ENCODE measurements around the gene KCTD12. TPM values are rescaled to one million over a fixed set of nuclear protein-coding genes. Genes with fewer than 3 reads are reported as not detected.
A peak's percentile ranks its signal among the peaks of the same experiment; 100 is the strongest.
"Not testable (repeated sequence)": the region's sequence is repeated elsewhere in the genome, so short reads cannot be mapped to it uniquely, and the experiment has no call there.

Gene KCTD12
- total RNA-seq, 4 donors from 2014 or later = 112 to 169 (median 148) TPM

GRCh38 chr13:76929320-76929719, 43.1 kb upstream of the KCTD12 start:
- TF ChIP-seq EP300 (IDR thresholded peaks at IDR 0.05) (no peak), POLR2AphosphoS5 (IDR thresholded peaks at IDR 0.05) (no peak), POLR2A (IDR thresholded peaks at IDR 0.05; ENCODE audit: low read depth) (no peak)
- TF ChIP-seq, protein P1, sequence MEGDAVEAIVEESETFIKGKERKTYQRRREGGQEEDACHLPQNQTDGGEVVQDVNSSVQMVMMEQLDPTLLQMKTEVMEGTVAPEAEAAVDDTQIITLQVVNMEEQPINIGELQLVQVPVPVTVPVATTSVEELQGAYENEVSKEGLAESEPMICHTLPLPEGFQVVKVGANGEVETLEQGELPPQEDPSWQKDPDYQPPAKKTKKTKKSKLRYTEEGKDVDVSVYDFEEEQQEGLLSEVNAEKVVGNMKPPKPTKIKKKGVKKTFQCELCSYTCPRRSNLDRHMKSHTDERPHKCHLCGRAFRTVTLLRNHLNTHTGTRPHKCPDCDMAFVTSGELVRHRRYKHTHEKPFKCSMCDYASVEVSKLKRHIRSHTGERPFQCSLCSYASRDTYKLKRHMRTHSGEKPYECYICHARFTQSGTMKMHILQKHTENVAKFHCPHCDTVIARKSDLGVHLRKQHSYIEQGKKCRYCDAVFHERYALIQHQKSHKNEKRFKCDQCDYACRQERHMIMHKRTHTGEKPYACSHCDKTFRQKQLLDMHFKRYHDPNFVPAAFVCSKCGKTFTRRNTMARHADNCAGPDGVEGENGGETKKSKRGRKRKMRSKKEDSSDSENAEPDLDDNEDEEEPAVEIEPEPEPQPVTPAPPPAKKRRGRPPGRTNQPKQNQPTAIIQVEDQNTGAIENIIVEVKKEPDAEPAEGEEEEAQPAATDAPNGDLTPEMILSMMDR (IDR thresholded peaks at IDR 0.05) = no peak
- 85% methylated on average over 8 of the region's 8 CpGs for WGBS

DNA sequence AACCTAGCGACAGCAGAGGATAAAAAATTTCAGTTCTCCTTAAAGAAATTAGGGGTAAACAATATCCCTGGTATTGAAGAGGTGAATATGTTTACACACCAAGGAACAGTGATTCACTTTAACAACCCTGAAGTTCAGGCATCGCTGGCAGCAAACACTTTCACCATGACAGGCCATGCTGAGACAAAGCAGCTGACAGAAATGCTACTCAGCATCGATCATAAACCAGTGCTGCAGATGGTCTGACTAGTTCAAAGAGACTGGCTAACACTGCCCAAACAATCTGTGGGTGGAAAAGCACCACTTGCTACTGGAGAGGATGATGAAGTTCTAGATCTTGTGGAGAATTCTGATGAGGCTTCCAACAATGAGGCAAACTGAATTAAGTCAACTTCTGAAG, 42.3 kb upstream of the KCTD12 start:
- WGBS = 75% methylated on average over 3 of the region's 3 CpGs
- Histone ChIP-seq H3K27ac (replicated peaks in 1 of 4) (no peak overlapping the region), H3K9me3 (peaks cover 0 to 11% (median 5%) of the 10 kb centered on the region in 4 donors), H3K4me3 (no peak overlapping the region), H3K36me3 (no peaks in the 10 kb centered on the region), H3K27me3 (no peaks in the 10 kb centered on the region), H3K4me1 (no peaks in the 10 kb centered on the region)
- intact Hi-C loops (cut with DNase I) = no loop called here
- no peak for DNase-seq (ENCODE audit: extremely low spot score)
- TF ChIP-seq EP300 (IDR thresholded peaks at IDR 0.05) = no peak
- TF ChIP-seq POLR2A (IDR thresholded peaks at IDR 0.05; ENCODE audit: low read depth) = no peak
- TF ChIP-seq, protein P1 (IDR thresholded peaks at IDR 0.05) = no peak
- TF ChIP-seq POLR2AphosphoS5 (IDR thresholded peaks at IDR 0.05) = no peak

More at GRCh38 chr13:76929320-76929719, 43.1 kb upstream of the KCTD12 start:
- no peak overlapping the region for H3K27ac ChIP-seq (replicated peaks in 1 of 4)
- intact Hi-C loops (cut with DNase I) = no loop called here
- H3K9me3 ChIP-seq = peaks cover 0 to 11% (median 5%) of the 10 kb centered on the region in 4 donors
- no peaks in the 10 kb centered on the region for H3K36me3 ChIP-seq
- H3K4me1 ChIP-seq = no peaks in the 10 kb centered on the region
- no peak for DNase-seq (ENCODE audit: extremely low spot score)
- no peak overlapping the region for H3K4me3 ChIP-seq
- H3K27me3 ChIP-seq = no peaks in the 10 kb centered on the region

DNA sequence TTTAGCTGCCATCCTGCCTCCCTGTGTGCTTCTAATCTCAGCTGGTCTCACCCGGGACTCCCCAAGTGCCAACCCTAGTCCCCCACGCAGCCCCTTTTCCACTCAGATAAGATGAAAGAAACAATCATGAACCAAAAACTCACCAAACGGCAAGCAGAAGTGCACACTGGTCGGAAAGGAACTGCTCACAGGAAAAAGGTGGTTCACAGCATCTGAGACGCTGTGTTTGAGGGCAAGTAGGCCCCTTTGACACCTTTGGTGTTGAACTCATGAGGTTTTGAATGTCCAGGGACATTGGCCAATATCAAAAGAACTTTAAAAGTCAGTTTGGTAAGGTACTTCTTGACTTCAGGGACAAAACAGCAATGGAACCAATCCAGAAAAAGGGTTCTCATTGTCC, 41.8 kb upstream of the KCTD12 start:
- Histone ChIP-seq H3K36me3 (no peaks in the 10 kb centered on the region), H3K4me3 (no peak overlapping the region), H3K27me3 (no peaks in the 10 kb centered on the region), H3K4me1 (no peaks in the 10 kb centered on the region), H3K27ac (replicated peaks in 1 of 4) (no peak overlapping the region), H3K9me3 (peaks cover 0 to 11% (median 5%) of the 10 kb centered on the region in 4 donors)
- intact Hi-C loops (cut with DNase I) = no loop called here
- DNase-seq (ENCODE audit: extremely low spot score) = no peak
- TF ChIP-seq EP300 (IDR thresholded peaks at IDR 0.05) (no peak), POLR2AphosphoS5 (IDR thresholded peaks at IDR 0.05) (no peak), POLR2A (IDR thresholded peaks at IDR 0.05; ENCODE audit: low read depth) (no peak)
- TF ChIP-seq, protein P1 (IDR thresholded peaks at IDR 0.05) = no peak
- WGBS = 87% methylated on average over 5 of the region's 5 CpGs

DNA sequence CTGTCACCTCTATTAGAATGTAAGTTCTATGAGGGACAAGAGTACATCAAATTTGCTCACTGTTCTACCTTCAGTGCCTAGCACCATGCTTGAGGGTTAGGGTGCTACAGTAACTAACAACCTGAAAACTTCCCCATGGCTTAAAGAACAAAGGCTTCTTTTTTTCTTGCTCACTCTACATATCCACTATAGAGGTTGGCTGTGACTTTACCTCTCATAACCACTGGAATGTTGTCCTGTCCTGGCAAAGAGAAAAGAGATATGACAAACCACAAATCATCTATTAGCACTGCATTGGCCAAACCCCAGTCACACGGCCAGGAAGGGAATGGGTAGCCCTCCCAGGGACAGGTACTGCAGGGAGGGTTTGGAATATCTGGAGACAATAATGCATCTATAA, 38.9 kb upstream of the KCTD12 start:
- H3K4me1 ChIP-seq = no peaks in the 10 kb centered on the region
- no peaks in the 10 kb centered on the region for H3K9me3 ChIP-seq
- intact Hi-C loops (cut with DNase I) = no loop called here
- H3K36me3 ChIP-seq = no peaks in the 10 kb centered on the region
- no peak overlapping the region for H3K4me3 ChIP-seq
- no peak overlapping the region for H3K27ac ChIP-seq (replicated peaks in 1 of 4)
- DNase-seq (ENCODE audit: extremely low spot score) = peak; percentile 29
- H3K27me3 ChIP-seq = no peaks in the 10 kb centered on the region
- 92% methylated on average over 1 of the region's 1 CpG for WGBS
- TF ChIP-seq POLR2AphosphoS5 (IDR thresholded peaks at IDR 0.05) = no peak
- no peak for TF ChIP-seq EP300 (IDR thresholded peaks at IDR 0.05)
- TF ChIP-seq, protein P1 (IDR thresholded peaks at IDR 0.05) = no peak
- no peak for TF ChIP-seq POLR2A (IDR thresholded peaks at IDR 0.05; ENCODE audit: low read depth)

DNA sequence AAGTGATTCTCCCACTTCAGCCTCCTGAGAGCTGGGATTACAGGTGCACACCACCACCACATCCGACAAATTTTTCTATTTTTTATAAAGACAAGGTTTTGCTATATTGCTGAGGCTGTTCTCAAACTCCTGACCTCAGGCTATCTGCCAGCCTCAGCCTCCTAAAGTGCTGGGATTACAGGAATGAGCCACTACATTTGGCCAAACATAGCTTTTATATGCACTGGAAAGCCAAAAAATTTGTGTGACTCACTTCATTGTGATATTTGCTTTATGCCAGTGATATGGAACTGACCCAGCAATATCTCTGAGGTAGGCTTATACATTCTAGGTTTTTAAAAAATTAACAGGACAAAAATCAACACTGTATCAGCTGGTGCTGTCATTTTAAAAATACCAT, 35.3 kb upstream of the KCTD12 start:
- no peak overlapping the region for H3K27ac ChIP-seq (replicated peaks in 1 of 4)
- H3K36me3 ChIP-seq = no peaks in the 10 kb centered on the region
- H3K27me3 ChIP-seq = no peaks in the 10 kb centered on the region
- H3K9me3 ChIP-seq = no peaks in the 10 kb centered on the region
- H3K4me1 ChIP-seq = no peaks in the 10 kb centered on the region
- TF ChIP-seq POLR2A (IDR thresholded peaks at IDR 0.05; ENCODE audit: low read depth) = no peak
- no peak for TF ChIP-seq EP300 (IDR thresholded peaks at IDR 0.05)
- no peak for TF ChIP-seq POLR2AphosphoS5 (IDR thresholded peaks at IDR 0.05)
- TF ChIP-seq, protein P1 (IDR thresholded peaks at IDR 0.05) = no peak
- intact Hi-C loops (cut with DNase I) = no loop called here
- WGBS = 45% methylated on average over 1 of the region's 1 CpG
- DNase-seq (ENCODE audit: extremely low spot score) = no peak
- H3K4me3 ChIP-seq = no peak overlapping the region

DNA sequence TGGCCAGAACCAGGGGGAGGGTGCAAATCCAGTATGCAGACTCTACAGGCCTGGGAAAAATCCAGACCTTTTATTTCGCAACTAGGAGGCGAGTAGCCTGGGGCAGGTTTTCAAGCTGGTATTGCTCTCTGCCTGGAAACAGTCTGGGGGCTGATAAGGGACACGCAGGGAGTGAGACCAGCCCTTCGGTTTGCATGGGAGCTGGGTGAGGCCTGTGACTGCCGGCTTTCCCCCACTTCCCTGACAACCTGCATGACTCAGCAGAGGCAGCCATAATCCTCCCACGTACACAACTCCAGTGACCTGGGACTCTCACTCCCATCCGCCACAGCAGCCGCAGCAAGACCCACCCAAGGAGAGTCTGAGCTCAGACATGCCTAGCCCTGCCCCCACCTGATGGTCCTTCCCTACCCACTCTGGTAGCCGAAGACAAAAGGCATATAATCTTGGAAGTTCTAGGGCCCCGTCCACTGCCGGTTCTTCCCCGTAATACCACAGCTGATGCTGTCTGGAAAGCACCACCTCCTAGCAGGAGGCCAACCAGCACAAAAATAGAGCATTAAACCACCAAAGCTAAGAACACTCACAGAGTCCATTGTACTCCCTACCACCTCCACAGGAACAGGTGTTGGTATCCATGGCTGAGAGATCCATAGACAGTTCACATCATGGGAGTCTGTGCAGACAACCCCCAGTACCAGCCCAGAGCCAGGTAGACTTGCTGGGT, 31.7 kb upstream of the KCTD12 start:
- not testable (repeated sequence) for H3K4me3 ChIP-seq, H3K36me3 ChIP-seq

More for the DNA sequence above, 31.7 kb upstream of the KCTD12 start:
- H3K4me1 ChIP-seq; H3K27me3 ChIP-seq; H3K9me3 ChIP-seq; DNase-seq (ENCODE audit: extremely low spot score); intact Hi-C loops (cut with DNase I); H3K27ac ChIP-seq (replicated peaks in 1 of 4): not testable (repeated sequence)
- WGBS = 77% methylated on average over 12 of the region's 12 CpGs
